Progenitor cell of endocrine pancreas (in vitro differentiated cells): ENCODE measurements around the gene RELL2. TPM values are rescaled to one million over a fixed set of nuclear protein-coding genes. Genes with fewer than 3 reads are reported as not detected.

Experiments
- DNase-seq: peaks from one replicate; pipeline ENCODE4 v3.0.0; 2021; ENCODE audit warnings: low spot score; ENCODE audit not compliant: unreplicated experiment
- H3K27ac Mint-ChIP-seq: 2 replicates; pipeline ENCODE4 v1.8.0; 2021; ENCODE audit warnings: mild to moderate bottlenecking, moderate library complexity, mixed read lengths
- H3K27me3 Mint-ChIP-seq: 2 replicates; pipeline ENCODE4 v1.8.0; 2021; ENCODE audit warnings: mixed read lengths
- H3K36me3 Mint-ChIP-seq: 2 replicates; pipeline ENCODE4 v1.8.0; 2022; ENCODE audit warnings: mixed read lengths; ENCODE audit not compliant: insufficient read depth
- H3K4me1 Mint-ChIP-seq: 2 replicates; pipeline ENCODE4 v1.8.0; 2021; ENCODE audit warnings: low read depth, mixed read lengths
- H3K4me3 Mint-ChIP-seq: 2 replicates; pipeline ENCODE4 v1.8.0; 2021; ENCODE audit warnings: low read depth, mild to moderate bottlenecking, moderate library complexity, mixed read lengths
- H3K9me3 Mint-ChIP-seq: 2 replicates; pipeline ENCODE4 v1.8.0; 2021; ENCODE audit warnings: low read depth, mixed read lengths
- total RNA-seq: library from RNA; stranded (reverse); gene quantifications from 2 replicates; pipeline ENCODE4 v1.2.1, GENCODE V29; 2021
- TF ChIP-seq, protein P1 (sequence below): fragments of 200-600 bp; sonication (generic); IDR thresholded peaks from one replicate; pipeline ENCODE4 v1.5.0; 2021; ENCODE audit warnings: antibody characterized with exemption, mild to moderate bottlenecking; ENCODE audit not compliant: unreplicated experiment

Gene RELL2
- total RNA-seq, 1 donor from 2014 or later: 5.2 TPM

DNA sequence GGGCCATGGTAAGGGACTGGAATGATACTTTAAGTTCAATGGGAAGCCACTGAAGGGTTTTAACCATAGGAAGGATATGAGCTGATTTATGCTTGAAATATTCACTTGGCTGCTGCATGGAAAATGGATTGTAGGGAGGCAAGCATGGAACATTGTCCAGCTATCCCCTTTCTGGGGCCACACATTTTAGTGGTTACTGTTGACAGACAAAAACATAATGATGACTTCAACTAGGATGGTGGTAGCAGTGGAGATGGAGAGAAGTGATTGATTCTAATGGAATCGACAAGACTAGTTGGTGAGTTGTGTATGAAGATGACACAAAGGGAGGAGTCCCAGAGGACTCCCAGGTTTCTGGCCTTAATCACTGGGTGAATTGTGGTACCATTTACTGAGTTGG, 20.6 kb downstream of the RELL2 start:
- no peak for DNase-seq
- Mint-ChIP-seq H3K4me3 (no peak overlapping the region), H3K9me3 (no peaks in the 10 kb centered on the region), H3K27me3 (peaks cover 8% of the 10 kb centered on the region), H3K27ac (no peak overlapping the region), H3K4me1 (no peaks in the 10 kb centered on the region), H3K36me3 (no peaks in the 10 kb centered on the region)
- TF ChIP-seq, protein P1, sequence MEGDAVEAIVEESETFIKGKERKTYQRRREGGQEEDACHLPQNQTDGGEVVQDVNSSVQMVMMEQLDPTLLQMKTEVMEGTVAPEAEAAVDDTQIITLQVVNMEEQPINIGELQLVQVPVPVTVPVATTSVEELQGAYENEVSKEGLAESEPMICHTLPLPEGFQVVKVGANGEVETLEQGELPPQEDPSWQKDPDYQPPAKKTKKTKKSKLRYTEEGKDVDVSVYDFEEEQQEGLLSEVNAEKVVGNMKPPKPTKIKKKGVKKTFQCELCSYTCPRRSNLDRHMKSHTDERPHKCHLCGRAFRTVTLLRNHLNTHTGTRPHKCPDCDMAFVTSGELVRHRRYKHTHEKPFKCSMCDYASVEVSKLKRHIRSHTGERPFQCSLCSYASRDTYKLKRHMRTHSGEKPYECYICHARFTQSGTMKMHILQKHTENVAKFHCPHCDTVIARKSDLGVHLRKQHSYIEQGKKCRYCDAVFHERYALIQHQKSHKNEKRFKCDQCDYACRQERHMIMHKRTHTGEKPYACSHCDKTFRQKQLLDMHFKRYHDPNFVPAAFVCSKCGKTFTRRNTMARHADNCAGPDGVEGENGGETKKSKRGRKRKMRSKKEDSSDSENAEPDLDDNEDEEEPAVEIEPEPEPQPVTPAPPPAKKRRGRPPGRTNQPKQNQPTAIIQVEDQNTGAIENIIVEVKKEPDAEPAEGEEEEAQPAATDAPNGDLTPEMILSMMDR: no peak

DNA sequence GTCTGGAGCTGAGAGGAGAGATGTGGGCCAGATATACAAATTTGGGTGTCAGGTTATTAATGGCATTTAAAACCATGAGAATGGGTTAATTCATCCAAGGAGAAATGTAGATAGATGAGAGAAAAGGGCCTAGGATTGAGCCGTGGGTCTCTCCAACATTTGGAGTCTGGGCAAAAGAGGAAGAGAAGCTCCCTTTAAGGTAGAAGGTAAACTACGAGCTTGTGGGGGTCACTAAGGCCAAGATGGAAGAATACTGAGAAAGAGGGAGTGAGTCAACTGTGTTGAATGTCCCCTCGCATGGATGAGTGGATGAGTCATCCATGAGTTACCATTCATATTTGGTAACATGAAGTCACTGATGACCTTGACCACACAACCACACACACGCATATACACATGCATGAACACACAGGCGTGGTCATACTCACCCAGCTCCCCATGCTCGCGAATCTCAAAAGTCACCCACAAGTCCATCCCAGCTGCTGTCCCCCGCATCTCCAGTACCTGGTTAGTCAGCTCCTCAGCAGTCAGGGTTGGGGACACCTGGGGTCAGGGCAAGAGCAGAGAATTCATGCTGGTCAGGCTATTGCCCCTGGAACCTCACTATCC, 21.2 kb downstream of the RELL2 start:
- Mint-ChIP-seq H3K4me3 (no peak overlapping the region), H3K27me3 (peaks cover 2% of the 10 kb centered on the region), H3K27ac (no peak overlapping the region), H3K36me3 (no peaks in the 10 kb centered on the region), H3K4me1 (no peaks in the 10 kb centered on the region), H3K9me3 (no peaks in the 10 kb centered on the region)
- DNase-seq: no peak
- TF ChIP-seq, protein P1: no peak

GRCh38 chr5:141662028-141662427, 25.2 kb downstream of the RELL2 start:
- peaks cover 2% of the 10 kb centered on the region for H3K4me1 Mint-ChIP-seq
- DNase-seq: no peak
- H3K4me3 Mint-ChIP-seq: no peak overlapping the region
- no peaks in the 10 kb centered on the region for H3K27me3 Mint-ChIP-seq
- no peaks in the 10 kb centered on the region for H3K9me3 Mint-ChIP-seq
- TF ChIP-seq, protein P1: no peak
- no peak overlapping the region for H3K27ac Mint-ChIP-seq
- no peaks in the 10 kb centered on the region for H3K36me3 Mint-ChIP-seq

DNA sequence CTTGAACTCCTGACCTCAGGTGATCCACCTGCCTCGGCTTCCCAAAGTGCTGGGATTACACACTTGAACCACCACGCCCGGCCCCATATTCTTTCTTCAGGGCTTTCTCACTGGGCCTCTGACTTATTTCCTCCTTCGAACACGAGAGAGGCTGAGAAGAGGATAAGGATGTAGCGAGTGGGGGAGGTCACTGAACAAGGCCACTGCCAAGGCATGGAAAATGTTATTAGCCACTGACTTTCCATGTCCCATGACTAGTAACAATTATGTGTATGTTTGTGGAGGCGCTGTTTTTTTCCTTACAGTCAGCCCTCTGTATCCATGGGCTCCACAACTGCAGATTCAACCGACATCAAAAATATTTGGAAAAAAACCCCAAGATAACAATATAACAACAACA, 26.7 kb downstream of the RELL2 start:
- no peaks in the 10 kb centered on the region for H3K9me3 Mint-ChIP-seq
- TF ChIP-seq, protein P1: no peak
- DNase-seq: no peak
- no peak overlapping the region for H3K4me3 Mint-ChIP-seq
- no peaks in the 10 kb centered on the region for H3K36me3 Mint-ChIP-seq
- H3K27me3 Mint-ChIP-seq: no peaks in the 10 kb centered on the region
- no peak overlapping the region for H3K27ac Mint-ChIP-seq
- peaks cover 2% of the 10 kb centered on the region for H3K4me1 Mint-ChIP-seq

- DNase-seq: peak; percentile 74
- H3K4me3 Mint-ChIP-seq: no peak overlapping the region
- no peaks in the 10 kb centered on the region for H3K9me3 Mint-ChIP-seq
- no peak overlapping the region for H3K27ac Mint-ChIP-seq
- TF ChIP-seq, protein P1: peak; percentile 93
- no peaks in the 10 kb centered on the region for H3K36me3 Mint-ChIP-seq
- H3K4me1 Mint-ChIP-seq: peaks cover 2% of the 10 kb centered on the region
- no peaks in the 10 kb centered on the region for H3K27me3 Mint-ChIP-seq
Measured at GRCh38 chr5:141664733-141665461, 28.1 kb downstream of the RELL2 start.
